HG03097 (cell line): Measurements from ENCODE around the gene NGF.

Experiments used
- ATAC-seq: cut with Tn5 transposase; IDR thresholded peaks from one replicate; pipeline ENCODE4 v1.9.1; 2021; ENCODE audit not compliant: unreplicated experiment, low FRiP score

Gene NGF

DNA sequence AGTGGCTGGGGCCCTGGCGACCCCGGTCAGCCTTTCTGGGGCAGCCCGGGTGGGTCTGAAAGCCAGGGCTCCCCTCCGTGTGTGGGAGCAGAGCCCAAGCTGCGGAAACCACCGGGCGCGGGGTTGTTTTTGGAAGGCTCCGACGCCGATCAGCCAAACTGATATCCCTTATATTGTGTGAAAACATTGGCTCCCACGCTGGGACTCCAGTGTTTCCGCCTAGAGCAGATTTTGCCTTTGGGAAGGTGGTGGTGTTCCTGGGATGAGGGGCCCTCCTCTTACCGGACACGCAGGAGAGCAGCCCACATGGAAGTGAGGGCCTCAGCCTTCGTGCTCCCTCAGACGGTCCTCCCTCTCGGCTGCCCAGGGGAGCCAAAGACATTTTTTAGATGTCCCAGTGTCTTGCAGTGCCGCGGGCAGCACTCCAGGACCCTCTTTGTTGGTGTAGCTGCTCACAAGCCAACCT, 54.3 kb downstream of the NGF start:
- ATAC-seq: no peak

DNA sequence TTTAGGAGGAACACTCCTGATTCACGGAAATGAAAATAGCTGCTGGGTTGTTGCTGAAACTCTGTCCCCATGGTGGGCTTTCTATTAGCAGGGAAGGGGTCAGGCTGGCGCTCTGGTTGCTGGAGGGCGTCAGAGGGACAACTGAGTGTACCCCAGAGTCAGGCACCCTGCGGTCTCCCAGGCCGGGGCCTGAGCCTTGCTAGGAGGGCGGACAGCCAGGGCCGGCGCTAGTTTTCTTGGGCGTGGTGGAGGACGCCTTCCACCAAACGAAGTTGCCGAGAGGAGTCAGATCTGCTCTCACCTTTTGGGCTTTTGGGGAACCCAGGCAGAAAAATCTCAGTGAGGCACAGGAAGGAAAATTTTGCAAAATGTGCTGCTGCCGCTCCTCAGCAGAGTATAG, 54.8 kb downstream of the NGF start:
- ATAC-seq: no peak

DNA sequence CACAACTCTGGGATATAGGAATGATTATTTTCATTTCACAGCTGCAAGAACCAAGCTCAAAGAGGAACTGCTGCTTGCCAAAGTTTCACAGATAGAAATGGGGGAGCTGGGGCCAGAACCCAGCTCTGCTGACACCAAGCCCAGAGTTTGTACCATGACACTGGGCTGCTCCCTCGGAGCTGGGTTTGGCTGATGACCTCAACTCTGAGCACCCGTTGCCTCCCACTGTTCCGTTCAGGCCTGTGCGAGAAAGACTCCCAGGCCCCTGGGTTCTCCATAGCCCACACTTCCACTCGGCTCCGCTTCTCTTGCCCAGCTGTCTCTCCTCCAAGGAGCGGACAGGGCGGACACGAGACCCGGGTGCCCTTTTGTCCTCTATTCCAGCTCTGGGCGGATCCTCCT, 55.2 kb downstream of the NGF start:
- ATAC-seq: no peak

DNA sequence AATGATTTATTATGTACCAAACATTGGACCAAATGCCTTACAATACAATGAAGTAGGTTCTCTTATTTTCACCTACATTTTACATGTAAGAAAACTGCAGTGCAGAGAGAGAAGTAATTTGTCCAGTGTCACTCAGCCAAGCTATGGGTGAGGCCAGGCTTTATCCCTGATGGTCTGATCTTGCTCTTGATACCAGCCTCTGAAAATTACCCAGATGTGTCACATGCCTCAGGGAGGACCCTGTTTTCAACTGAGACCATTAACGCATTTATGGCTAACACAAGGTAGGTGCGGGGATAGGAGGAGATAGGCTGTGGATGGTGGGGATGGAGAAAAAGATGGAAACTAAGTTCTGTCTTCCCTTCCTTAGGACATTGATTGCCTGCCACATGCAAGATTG, 56.9 kb downstream of the NGF start:
- no peak for ATAC-seq

DNA sequence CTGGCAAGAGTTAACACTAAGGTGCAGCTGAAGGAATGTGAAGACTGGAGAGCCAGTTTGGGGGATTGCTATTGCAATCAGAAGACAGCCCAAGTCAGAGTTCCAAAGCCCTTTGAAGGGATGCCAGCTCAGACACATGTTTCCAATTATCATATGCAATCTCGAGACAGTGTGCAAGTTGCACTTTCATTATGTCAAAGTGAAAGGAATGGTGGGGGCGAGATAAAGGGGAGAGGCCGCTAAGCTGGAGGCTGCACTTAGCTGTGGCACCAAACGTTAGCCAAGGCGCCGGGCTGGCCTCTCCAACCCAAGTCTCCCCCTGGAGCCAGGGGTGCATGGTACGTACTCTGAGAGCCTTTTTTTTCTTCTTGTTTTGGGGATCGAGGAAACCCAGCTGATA, 58.0 kb downstream of the NGF start:
- no peak for ATAC-seq

DNA sequence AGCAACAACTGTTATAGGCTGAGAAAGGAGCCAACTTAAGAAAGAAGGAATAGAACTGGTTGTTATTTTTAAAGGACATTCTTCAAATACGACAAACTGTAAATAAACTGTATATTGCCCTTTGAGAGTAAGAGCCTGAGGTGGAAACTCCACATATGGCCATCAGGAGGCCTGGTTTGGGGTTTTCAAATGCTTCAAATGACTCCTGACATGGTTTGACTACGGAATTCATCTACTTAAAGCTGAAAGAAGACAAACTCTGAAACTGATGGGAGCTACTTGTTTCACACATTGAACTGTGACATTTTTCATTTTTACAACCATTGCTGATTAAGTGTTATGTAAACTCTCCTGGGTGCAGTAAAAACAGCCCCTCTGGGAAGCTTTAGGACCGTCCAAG, 59.8 kb downstream of the NGF start:
- ATAC-seq: no peak

- ATAC-seq: no peak
These were observed 60.8 kb downstream of the NGF start for GRCh38 chr1:115277276-115277675.

DNA sequence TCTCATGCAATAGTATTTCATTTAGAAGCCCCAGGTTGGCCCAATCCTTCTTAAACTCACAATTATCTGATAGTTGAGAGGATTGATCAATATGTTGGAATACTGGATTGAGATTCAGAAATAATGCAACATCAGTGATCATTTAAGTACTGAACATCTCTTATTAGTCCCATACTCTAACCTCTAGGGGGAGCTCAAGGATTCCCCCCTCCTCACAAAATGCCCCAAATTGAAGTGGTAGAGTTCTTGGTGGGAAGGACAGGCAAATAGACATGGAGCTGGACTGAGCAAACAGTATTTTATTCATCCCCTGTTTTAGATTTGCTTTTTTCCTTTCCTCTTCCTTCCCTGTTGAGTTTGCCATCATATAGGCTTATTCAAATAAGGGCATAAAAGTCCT, 62.8 kb downstream of the NGF start:
- no peak for ATAC-seq

DNA sequence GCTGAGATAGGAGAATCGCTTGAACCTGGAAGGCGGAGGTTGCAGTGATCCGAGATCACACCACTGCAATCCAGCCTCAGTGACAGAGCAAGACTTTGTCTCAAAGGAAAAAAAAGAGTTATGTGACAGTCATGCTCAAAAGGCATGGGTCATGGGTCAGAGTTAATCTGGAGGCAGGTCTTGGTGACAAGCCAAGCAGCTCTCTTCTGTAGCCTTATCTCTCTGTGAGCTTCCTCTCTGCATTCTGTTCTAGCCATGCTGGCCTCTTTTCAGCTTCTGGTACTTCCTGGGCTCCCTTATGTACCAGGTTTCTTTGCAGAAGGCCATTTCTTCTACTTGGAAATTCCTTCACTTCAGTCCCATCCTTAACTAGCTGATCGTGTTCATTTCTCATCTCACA, 63.6 kb downstream of the NGF start:
- ATAC-seq: no peak

DNA sequence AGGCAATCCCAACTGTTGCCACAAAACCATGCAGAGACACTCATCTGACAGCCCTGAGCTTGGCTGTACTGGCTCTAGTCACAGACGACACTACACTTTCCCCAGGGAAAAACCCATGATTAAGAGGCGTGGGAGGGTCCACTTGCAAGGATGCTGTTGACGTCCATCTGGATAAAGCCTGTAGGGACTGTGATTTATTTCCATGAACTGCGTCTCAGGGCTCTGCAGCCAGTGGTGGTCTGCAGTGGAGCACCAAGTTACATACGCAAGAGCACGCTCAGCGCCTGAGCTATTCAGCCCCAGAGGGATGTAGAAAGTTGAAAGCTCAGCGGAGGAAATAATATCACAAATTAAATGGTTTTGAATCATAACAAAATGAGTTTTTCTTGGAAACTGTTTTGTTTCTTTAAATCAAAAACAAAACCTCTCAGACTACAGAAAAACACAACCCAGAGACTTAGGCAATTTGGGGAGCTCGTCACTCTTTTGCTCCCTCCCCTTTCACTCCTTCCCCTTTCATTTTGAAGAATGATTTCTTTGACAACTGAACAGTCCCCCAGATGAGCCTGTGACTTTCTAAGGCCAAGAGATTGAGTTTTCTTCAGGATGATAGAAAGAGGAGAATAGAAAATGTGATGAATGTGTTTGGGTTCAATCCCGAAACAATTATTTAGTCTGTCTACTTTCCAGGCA, 71.2 kb downstream of the NGF start:
- ATAC-seq: no peak

DNA sequence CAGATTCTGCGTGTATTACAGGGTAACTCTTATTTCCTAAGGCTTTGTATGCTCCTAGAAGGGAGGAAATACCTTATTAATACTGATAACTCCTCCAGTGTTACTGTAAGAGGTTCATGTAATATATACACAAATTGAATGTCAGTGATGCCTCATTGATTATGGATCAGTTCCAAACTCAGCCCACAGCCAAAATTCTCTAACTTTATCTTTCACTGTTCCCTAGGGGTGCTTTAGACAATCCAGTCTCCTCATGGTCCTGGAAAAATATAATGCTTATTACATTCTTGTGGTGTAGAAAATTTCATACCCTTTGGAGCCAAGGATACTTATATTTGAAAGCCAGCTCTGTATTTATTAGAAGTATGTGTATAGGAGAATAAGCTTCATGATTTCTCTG, 73.0 kb downstream of the NGF start:
- ATAC-seq: no peak

GRCh38 chr1:115262886-115263285, 75.2 kb downstream of the NGF start:
- ATAC-seq: no peak

DNA sequence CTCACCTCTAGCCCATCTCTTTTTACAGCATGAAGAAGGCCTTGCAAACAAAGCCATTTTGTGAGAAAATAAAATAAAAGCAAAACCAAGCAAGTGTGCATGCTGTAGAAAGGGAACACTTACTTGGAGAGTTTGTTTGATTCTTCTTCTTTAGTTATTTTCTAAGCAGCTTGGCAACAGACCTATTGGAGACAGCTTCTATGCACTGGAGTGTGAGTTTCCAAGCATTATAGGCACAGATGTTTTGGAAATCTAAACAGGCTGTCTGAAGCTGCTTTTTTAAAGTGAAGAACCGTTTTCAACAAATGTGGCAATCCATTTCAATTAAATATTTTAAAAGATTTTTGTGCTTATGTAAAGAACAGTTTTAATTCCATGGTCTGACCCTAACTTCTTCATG, 76.6 kb downstream of the NGF start:
- no peak for ATAC-seq

- ATAC-seq: no peak
These were observed 79.7 kb downstream of the NGF start for GRCh38 chr1:115258302-115258866.

- no peak for ATAC-seq
These were observed 80.5 kb downstream of the NGF start for GRCh38 chr1:115257591-115257990.

DNA sequence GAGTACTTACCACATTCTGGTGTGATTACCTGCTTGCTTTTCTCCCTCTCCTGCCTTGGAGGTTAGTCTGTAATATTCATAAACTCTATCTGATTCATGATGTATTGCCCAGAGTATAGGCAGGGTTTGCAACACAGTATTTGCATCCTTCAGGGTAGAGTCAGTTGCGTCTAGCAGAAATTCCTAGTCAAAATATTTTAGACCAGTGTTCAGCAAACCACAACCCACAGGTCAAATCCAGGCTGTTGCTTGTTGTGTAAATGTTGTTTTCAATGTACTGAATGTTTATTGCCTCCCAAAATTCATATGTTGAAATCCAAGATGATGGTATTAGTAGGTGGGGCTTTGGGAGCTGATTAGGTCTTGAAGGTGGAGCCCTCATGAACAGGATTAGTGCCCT, 82.9 kb downstream of the NGF start:
- no peak for ATAC-seq

DNA sequence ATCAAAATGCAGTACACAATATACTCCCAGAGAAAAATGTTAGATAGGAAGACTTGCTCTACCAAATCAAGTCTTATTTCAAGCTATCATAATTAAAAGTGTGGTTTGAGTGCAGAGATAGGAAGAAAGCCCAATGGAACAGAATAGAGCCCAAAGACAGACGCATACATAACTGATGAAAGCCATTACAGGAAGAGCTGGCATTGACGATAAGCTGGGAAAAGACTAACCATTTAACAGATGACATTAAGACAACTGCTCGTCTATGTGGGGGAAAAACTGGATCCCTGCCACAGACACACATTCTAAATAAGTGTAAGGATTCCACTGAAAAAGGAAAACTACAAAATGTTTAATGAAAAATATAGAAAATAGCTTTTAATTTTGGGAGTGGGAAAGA, 85.5 kb downstream of the NGF start:
- no peak for ATAC-seq

GRCh38 chr1:115251856-115252255, 86.2 kb downstream of the NGF start:
- no peak for ATAC-seq

- no peak for ATAC-seq
These were observed 86.7 kb downstream of the NGF start for GRCh38 chr1:115251340-115251748.

GRCh38 chr1:115246526-115246925, 91.5 kb downstream of the NGF start:
- ATAC-seq: no peak

DNA sequence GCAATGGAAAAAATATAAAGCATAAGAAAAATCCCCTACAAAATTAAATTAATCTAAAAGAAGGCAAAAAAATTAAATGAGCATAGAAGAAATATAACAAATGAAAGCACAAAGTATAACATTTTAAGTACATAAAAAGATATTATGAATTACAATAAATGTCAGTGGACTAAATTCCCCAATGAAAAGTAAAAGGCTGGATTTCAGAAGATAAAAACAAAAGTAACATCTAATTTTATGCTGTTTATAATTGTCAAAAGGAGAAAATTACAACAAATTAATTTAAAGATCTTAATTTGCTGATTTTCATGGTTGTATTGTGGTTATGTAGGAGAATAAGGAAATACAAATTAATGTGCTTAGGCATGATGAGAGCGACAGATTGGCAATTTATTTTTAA, 92.8 kb downstream of the NGF start:
- no peak for ATAC-seq

GRCh38 chr1:115242543-115242942, 95.5 kb downstream of the NGF start:
- no peak for ATAC-seq

GRCh38 chr1:115241309-115241708, 96.7 kb downstream of the NGF start:
- ATAC-seq: no peak
